HepG2 (cell line): Measurements from ENCODE around the gene FOSB. TPM values are rescaled to one million over a fixed set of nuclear protein-coding genes. Genes with fewer than 3 reads are reported as not detected.

Experiments used
- DMAP1 ChIP-seq: IDR thresholded peaks from 2 replicates; pipeline ENCODE4 v1.6.1; 2016
- FOXK2 ChIP-seq: fragments of 450-650 bp; IDR thresholded peaks from 2 replicates; pipeline ENCODE4 v1.6.1; 2016
- MAZ ChIP-seq, 2 experiments: sonication (generic) in 1 of 2; formaldehyde crosslinking in 1 of 2; IDR thresholded peaks; 2 replicates each; pipeline versions ENCODE4 v1.5.0 to v1.6.1; 2012 to 2020; ENCODE audit warnings: low read depth in 2 of 2, mild to moderate bottlenecking in 2 of 2, borderline replicate concordance in 1 of 2, improper control_type of control experiment in 1 of 2, low read length in 1 of 2, missing genetic modification reagents in 1 of 2, moderate library complexity in 1 of 2
- REXO4 ChIP-seq: sonication (generic); formaldehyde crosslinking; IDR thresholded peaks from 2 replicates; pipeline ENCODE4 v1.8.0; 2022; ENCODE audit warnings: missing genetic modification reagents, mild to moderate bottlenecking, borderline replicate concordance
- ZNF274 ChIP-seq: sonication (generic); formaldehyde crosslinking; IDR thresholded peaks from 2 replicates; pipeline ENCODE4 v1.5.1; 2020; ENCODE audit warnings: mild to moderate bottlenecking, missing genetic modification reagents
- ZNF556 ChIP-seq: sonication (generic); formaldehyde crosslinking; IDR thresholded peaks from 2 replicates; pipeline ENCODE4 v1.4.0; 2020; ENCODE audit warnings: mild to moderate bottlenecking, missing genetic modification reagents, borderline replicate concordance
- polyA plus RNA-seq, 8 experiments: library from polyadenylated mRNA; depleted of rRNA in 3 of 8; stranded (reverse) in 7 of 8; unstranded in 1 of 8; fragments of >200 nt; fragmentation: Illumina TruSeq in 4 of 8; extraction: Trizol in 4 of 8; gene quantifications; 2 replicates each; pipeline versions ENCODE4 v1.2.1 to v1.2.3, GENCODE V29; 2011 to 2016; ENCODE audit warnings: low read depth in 4 of 8, missing spikeins in 1 of 8, mixed read lengths in 1 of 8; ENCODE audit not compliant: insufficient read depth in 1 of 8
- total RNA-seq, 5 experiments: library from RNA; depleted of rRNA; stranded (reverse); fragments of >200 nt; fragmentation: Illumina TruSeq; extraction: Trizol; gene quantifications; 2 replicates each; pipeline ENCODE4 v1.2.3, GENCODE V29; 2016; ENCODE audit warnings: low read depth in 1 of 5
- TF ChIP-seq, protein P1 (sequence below): sonication (generic); formaldehyde crosslinking; IDR thresholded peaks from 2 replicates; pipeline ENCODE4 v1.4.0; 2020; ENCODE audit warnings: missing genetic modification reagents
- TF ChIP-seq, protein P2 (sequence below): sonication (generic); formaldehyde crosslinking; IDR thresholded peaks from 2 replicates; pipeline ENCODE4 v1.5.0; 2020; ENCODE audit warnings: missing genetic modification reagents
- TF ChIP-seq, protein P3 (sequence below): IDR thresholded peaks from 2 replicates; pipeline ENCODE4 v1.6.1; 2012; ENCODE audit warnings: low read length, improper control_type of control experiment
- TF ChIP-seq, protein P4 (sequence below): sonication (generic); formaldehyde crosslinking; IDR thresholded peaks from 2 replicates; pipeline ENCODE4 v1.4.0; 2020; ENCODE audit warnings: mild to moderate bottlenecking, missing genetic modification reagents
- TF ChIP-seq, protein P5 (sequence below): IDR thresholded peaks from 2 replicates; pipeline ENCODE4 v1.6.1; 2012; ENCODE audit warnings: low read depth, low read length, improper control_type of control experiment
- TF ChIP-seq, protein P6 (sequence below): sonication (generic); formaldehyde crosslinking; IDR thresholded peaks from 2 replicates; pipeline ENCODE4 v1.4.0; 2020; ENCODE audit warnings: mild to moderate bottlenecking, low read depth, missing genetic modification reagents

The FOSB gene
- total and polyA plus RNA-seq, 2 of the 13 experiments (the other 11 are each of a cell fraction or from before 2014, with no cell fraction given) = 2.8 to 6.0 TPM

DNA sequence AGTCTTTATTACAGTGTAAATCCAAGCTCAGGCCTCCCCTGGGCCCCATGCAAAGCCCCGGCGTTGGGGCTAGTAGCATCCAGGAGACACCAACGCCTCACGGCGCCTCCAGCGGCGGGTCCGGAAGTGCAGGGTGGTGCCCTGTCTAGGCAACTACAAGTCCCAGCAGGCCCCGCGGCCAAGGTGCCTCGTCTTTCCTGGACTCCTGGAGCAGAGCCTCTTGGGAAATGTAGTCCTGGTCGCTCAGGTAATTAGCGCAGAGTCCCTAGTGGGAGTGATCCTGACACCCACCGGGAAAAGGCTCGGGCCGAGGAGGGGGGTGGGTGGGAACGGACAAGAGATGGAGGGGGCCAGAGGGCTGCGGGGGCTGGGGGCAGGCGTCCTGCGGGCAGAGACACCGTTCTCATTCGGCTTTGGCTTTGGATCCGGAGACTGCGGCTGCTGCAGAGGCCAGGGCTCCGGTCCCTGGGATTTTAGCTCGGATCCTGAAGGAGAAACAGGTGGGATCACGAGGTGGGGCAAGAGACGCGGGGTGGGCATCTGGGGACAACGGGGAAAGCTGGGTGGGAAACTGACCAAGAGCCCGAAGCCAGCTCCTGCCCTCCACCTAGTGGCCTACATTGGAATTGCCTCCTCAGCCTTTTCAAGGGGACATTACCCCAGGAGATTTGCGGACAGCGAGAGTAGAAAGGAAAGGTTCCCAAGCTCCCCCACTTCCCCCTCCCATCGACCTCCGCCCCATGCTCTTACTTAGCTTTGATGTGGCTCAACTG, 17.7 kb downstream of the FOSB start (continued):
- no peak for TF ChIP-seq FOXK2
- TF ChIP-seq, protein P1, sequence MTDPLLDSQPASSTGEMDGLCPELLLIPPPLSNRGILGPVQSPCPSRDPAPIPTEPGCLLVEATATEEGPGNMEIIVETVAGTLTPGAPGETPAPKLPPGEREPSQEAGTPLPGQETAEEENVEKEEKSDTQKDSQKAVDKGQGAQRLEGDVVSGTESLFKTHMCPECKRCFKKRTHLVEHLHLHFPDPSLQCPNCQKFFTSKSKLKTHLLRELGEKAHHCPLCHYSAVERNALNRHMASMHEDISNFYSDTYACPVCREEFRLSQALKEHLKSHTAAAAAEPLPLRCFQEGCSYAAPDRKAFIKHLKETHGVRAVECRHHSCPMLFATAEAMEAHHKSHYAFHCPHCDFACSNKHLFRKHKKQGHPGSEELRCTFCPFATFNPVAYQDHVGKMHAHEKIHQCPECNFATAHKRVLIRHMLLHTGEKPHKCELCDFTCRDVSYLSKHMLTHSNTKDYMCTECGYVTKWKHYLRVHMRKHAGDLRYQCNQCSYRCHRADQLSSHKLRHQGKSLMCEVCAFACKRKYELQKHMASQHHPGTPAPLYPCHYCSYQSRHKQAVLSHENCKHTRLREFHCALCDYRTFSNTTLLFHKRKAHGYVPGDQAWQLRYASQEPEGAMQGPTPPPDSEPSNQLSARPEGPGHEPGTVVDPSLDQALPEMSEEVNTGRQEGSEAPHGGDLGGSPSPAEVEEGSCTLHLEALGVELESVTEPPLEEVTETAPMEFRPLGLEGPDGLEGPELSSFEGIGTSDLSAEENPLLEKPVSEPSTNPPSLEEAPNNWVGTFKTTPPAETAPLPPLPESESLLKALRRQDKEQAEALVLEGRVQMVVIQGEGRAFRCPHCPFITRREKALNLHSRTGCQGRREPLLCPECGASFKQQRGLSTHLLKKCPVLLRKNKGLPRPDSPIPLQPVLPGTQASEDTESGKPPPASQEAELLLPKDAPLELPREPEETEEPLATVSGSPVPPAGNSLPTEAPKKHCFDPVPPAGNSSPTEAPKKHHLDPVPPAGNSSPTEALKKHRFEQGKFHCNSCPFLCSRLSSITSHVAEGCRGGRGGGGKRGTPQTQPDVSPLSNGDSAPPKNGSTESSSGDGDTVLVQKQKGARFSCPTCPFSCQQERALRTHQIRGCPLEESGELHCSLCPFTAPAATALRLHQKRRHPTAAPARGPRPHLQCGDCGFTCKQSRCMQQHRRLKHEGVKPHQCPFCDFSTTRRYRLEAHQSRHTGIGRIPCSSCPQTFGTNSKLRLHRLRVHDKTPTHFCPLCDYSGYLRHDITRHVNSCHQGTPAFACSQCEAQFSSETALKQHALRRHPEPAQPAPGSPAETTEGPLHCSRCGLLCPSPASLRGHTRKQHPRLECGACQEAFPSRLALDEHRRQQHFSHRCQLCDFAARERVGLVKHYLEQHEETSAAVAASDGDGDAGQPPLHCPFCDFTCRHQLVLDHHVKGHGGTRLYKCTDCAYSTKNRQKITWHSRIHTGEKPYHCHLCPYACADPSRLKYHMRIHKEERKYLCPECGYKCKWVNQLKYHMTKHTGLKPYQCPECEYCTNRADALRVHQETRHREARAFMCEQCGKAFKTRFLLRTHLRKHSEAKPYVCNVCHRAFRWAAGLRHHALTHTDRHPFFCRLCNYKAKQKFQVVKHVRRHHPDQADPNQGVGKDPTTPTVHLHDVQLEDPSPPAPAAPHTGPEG (CRISPR knock-in tag) = no peak
- TF ChIP-seq, protein P2, sequence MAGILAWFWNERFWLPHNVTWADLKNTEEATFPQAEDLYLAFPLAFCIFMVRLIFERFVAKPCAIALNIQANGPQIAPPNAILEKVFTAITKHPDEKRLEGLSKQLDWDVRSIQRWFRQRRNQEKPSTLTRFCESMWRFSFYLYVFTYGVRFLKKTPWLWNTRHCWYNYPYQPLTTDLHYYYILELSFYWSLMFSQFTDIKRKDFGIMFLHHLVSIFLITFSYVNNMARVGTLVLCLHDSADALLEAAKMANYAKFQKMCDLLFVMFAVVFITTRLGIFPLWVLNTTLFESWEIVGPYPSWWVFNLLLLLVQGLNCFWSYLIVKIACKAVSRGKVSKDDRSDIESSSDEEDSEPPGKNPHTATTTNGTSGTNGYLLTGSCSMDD (CRISPR knock-in tag) = no peak
- TF ChIP-seq, protein P3, sequence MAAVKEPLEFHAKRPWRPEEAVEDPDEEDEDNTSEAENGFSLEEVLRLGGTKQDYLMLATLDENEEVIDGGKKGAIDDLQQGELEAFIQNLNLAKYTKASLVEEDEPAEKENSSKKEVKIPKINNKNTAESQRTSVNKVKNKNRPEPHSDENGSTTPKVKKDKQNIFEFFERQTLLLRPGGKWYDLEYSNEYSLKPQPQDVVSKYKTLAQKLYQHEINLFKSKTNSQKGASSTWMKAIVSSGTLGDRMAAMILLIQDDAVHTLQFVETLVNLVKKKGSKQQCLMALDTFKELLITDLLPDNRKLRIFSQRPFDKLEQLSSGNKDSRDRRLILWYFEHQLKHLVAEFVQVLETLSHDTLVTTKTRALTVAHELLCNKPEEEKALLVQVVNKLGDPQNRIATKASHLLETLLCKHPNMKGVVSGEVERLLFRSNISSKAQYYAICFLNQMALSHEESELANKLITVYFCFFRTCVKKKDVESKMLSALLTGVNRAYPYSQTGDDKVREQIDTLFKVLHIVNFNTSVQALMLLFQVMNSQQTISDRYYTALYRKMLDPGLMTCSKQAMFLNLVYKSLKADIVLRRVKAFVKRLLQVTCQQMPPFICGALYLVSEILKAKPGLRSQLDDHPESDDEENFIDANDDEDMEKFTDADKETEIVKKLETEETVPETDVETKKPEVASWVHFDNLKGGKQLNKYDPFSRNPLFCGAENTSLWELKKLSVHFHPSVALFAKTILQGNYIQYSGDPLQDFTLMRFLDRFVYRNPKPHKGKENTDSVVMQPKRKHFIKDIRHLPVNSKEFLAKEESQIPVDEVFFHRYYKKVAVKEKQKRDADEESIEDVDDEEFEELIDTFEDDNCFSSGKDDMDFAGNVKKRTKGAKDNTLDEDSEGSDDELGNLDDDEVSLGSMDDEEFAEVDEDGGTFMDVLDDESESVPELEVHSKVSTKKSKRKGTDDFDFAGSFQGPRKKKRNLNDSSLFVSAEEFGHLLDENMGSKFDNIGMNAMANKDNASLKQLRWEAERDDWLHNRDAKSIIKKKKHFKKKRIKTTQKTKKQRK = no peak
- TF ChIP-seq ZNF556 (CRISPR knock-in tag) = no peak
- TF ChIP-seq, protein P4, sequence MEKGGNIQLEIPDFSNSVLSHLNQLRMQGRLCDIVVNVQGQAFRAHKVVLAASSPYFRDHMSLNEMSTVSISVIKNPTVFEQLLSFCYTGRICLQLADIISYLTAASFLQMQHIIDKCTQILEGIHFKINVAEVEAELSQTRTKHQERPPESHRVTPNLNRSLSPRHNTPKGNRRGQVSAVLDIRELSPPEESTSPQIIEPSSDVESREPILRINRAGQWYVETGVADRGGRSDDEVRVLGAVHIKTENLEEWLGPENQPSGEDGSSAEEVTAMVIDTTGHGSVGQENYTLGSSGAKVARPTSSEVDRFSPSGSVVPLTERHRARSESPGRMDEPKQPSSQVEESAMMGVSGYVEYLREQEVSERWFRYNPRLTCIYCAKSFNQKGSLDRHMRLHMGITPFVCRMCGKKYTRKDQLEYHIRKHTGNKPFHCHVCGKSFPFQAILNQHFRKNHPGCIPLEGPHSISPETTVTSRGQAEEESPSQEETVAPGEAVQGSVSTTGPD (CRISPR knock-in tag) = no peak
- no peak for TF ChIP-seq DMAP1 (CRISPR knock-in tag)
- TF ChIP-seq REXO4 (CRISPR knock-in tag) = no peak
- no peak for TF ChIP-seq ZNF274 (CRISPR knock-in tag)
- TF ChIP-seq, protein P5, sequence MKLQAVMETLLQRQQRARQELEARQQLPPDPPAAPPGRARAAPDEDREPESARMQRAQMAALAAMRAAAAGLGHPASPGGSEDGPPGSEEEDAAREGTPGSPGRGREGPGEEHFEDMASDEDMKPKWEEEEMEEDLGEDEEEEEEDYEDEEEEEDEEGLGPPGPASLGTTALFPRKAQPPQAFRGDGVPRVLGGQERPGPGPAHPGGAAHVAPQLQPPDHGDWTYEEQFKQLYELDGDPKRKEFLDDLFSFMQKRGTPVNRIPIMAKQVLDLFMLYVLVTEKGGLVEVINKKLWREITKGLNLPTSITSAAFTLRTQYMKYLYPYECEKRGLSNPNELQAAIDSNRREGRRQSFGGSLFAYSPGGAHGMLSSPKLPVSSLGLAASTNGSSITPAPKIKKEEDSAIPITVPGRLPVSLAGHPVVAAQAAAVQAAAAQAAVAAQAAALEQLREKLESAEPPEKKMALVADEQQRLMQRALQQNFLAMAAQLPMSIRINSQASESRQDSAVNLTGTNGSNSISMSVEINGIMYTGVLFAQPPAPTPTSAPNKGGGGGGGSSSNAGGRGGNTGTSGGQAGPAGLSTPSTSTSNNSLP = no peak
- TF ChIP-seq, protein P6, sequence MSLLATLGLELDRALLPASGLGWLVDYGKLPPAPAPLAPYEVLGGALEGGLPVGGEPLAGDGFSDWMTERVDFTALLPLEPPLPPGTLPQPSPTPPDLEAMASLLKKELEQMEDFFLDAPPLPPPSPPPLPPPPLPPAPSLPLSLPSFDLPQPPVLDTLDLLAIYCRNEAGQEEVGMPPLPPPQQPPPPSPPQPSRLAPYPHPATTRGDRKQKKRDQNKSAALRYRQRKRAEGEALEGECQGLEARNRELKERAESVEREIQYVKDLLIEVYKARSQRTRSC (CRISPR knock-in tag) = no peak
- TF ChIP-seq MAZ (IDR thresholded peaks at IDR 0.05; ENCODE audit: borderline replicate concordance, low read depth, low read length) = no peak
- TF ChIP-seq MAZ (CRISPR knock-in tag; IDR thresholded peaks at IDR 0.05; ENCODE audit: low read depth) = peak; percentile 41; the same call in 1 of the 2 replicates
